GM04503 (cell line): ENCODE results near the gene SIT1.
A peak's percentile ranks its signal among the peaks of the same experiment; 100 is the strongest.

Experiments
- DNase-seq: peaks from one replicate; pipeline ENCODE4 v3.0.0-alpha.2; 2012; ENCODE audit warnings: low read depth

SIT1 gene

DNA sequence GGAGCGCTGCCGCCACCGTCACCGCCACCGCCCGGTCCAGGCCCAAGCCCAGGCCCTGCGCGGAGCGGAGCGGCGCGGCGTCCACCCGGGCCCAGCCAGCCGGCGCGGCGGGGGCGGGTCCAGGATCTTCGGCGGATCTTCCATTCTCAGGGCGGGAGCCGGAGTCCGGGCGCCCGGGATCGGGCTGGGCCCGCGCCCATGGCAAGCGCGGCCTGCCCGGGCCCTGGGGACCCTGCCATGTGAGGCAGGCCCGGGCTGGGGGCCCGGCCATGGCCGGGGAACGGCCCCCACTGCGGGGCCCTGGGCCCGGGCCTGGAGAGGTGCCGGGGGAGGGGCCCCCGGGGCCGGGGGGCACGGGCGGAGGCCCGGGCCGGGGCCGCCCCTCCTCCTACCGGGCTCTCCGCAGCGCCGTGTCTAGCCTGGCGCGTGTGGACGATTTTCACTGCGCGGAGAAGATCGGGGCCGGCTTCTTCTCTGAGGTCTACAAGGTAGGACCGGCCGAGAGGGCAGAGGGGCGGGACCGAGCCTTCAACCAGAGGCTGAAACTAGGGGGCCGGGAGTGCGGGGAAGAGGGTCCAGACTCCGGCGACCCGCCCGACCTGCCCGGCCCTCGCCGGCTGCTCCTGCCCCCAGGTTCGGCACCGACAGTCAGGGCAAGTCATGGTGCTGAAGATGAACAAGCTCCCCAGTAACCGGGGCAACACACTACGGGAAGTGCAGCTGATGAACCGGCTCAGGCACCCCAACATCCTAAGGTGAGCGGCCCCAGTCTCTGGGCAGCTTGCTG, 45.2 kb downstream of the SIT1 start:
- no peak for DNase-seq

- no peak for DNase-seq
Observed at GRCh38 chr9:35604578-35605350, 46.0 kb downstream of the SIT1 start, which contains the start of gene TESK1. Gene TESK1, plus strand, starts transcription at chr9:35605262. Its CDS starts 358 bp downstream, at chr9:35605620.

GRCh38 chr9:35603986-35604577, 46.6 kb downstream of the SIT1 start:
- peak; percentile 93 for DNase-seq

- peak; percentile 80 for DNase-seq
Observed at GRCh38 chr9:35603506-35603985, 47.2 kb downstream of the SIT1 start.

DNA sequence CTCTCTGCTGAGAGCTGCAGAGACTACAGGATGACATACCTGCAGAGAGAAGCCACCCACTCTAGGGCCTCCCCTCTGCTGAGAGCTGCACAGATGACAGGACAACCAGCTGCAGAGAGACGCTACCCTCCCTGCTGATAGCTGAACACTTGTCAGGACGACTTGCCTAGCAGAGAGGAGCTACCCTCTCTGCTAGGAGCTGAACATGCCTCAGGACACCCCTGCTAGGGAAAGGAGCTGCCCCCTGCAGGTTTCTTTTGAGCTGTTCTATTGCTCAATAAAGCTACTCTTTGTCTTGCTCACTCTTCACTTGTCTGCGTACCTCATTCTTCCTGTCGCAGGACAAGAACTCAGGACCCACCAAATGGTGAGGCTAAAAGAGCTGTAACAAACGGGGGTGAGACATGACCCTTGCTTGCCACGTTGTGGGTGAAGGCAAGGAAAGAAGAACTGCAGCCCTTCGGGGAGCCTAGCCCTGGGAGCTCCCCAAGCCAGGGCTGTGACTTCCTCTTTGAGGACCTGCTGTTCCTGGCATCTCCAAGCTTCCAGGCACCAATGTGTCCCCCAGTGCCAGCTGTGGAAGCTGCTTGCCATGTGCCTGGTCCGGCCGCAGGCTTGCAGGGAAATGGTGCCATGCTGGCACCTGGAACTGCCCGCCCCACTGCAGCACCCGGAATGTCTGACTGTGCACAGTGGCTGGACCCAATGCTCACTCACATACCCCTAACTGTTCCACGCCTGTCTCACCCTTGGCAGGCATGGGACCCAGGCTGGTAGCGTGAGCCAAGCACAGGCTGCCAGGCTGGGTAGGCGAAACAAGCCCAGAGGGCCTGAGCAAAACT, 50.7 kb downstream of the SIT1 start:
- no peak for DNase-seq
